ENCODE results near the gene MAN1C1. TPM values are rescaled to one million over a fixed set of nuclear protein-coding genes. Genes with fewer than 3 reads are reported as not detected.

The MAN1C1 gene
- total RNA-seq, 1 donor from 2014 or later, result 29.1 TPM

- Mint-ChIP-seq H3K27ac (ENCODE audit: unreplicated experiment) (peak overlapping the region; percentile 37), H3K27me3 (ENCODE audit: unreplicated experiment) (no peaks in the 10 kb centered on the region), H3K4me1 (ENCODE audit: unreplicated experiment) (peaks cover 64% of the 10 kb centered on the region), H3K4me3 (ENCODE audit: unreplicated experiment) (no peak overlapping the region), H3K36me3 (ENCODE audit: low read depth, unreplicated experiment) (peaks cover 25% of the 10 kb centered on the region), H3K9me3 (ENCODE audit: unreplicated experiment) (no peaks in the 10 kb centered on the region)
- no peak for DNase-seq (ENCODE audit: low spot score)
- no peak for TF ChIP-seq CTCF (IDR thresholded peaks at IDR 0.05; ENCODE audit: unreplicated experiment)
Measured at GRCh38 chr1:25831569-25832196, 215.1 kb downstream of the MAN1C1 start.

- Mint-ChIP-seq H3K27ac (ENCODE audit: unreplicated experiment) (peak overlapping the region; percentile 37), H3K9me3 (ENCODE audit: unreplicated experiment) (no peaks in the 10 kb centered on the region), H3K4me1 (ENCODE audit: unreplicated experiment) (peaks cover 69% of the 10 kb centered on the region), H3K36me3 (ENCODE audit: low read depth, unreplicated experiment) (peaks cover 25% of the 10 kb centered on the region), H3K27me3 (ENCODE audit: unreplicated experiment) (no peaks in the 10 kb centered on the region), H3K4me3 (ENCODE audit: unreplicated experiment) (no peak overlapping the region)
- DNase-seq (ENCODE audit: low spot score), result no peak
- no peak for TF ChIP-seq CTCF (IDR thresholded peaks at IDR 0.05; ENCODE audit: unreplicated experiment)
Measured at GRCh38 chr1:25832336-25833037, 215.9 kb downstream of the MAN1C1 start.

GRCh38 chr1:25833158-25833557 lies 216.6 kb downstream of the MAN1C1 start:
- H3K9me3 Mint-ChIP-seq (ENCODE audit: unreplicated experiment), result no peaks in the 10 kb centered on the region
- H3K4me1 Mint-ChIP-seq (ENCODE audit: unreplicated experiment), result peaks cover 70% of the 10 kb centered on the region
- H3K4me3 Mint-ChIP-seq (ENCODE audit: unreplicated experiment), result no peak overlapping the region
- TF ChIP-seq CTCF (IDR thresholded peaks at IDR 0.05; ENCODE audit: unreplicated experiment), result no peak
- H3K36me3 Mint-ChIP-seq (ENCODE audit: low read depth, unreplicated experiment), result peaks cover 21% of the 10 kb centered on the region
- DNase-seq (ENCODE audit: low spot score), result no peak
- no peaks in the 10 kb centered on the region for H3K27me3 Mint-ChIP-seq (ENCODE audit: unreplicated experiment)
- no peak overlapping the region for H3K27ac Mint-ChIP-seq (ENCODE audit: unreplicated experiment)

Other genes with a start within 250 kb of the MAN1C1 start
- gene RHCE, start 196.0 kb upstream of the MAN1C1 start, total RNA-seq (ENCODE audit: unreplicated experiment), result 2.4 TPM
- gene MACO1, start 185.9 kb upstream of the MAN1C1 start, total RNA-seq (ENCODE audit: unreplicated experiment), result 35.9 TPM
- gene LDLRAP1, start 73.2 kb upstream of the MAN1C1 start, total RNA-seq (ENCODE audit: unreplicated experiment), result 23.5 TPM
- 284 TPM for gene SELENON, start 183.4 kb downstream of the MAN1C1 start, total RNA-seq (ENCODE audit: unreplicated experiment)
- gene MTFR1L, start 203.2 kb downstream of the MAN1C1 start, total RNA-seq (ENCODE audit: unreplicated experiment), result 48.1 TPM
- gene AUNIP, start 242.7 kb downstream of the MAN1C1 start, total RNA-seq (ENCODE audit: unreplicated experiment), result 3.3 TPM

Measured in endothelial cell (in vitro differentiated cells).